Measurements from ENCODE around the gene RPL37.
A peak's percentile ranks its signal among the peaks of the same experiment; 100 is the strongest.
"Not testable (repeated sequence)": the region's sequence is repeated elsewhere in the genome, so short reads cannot be mapped to it uniquely, and the experiment has no call there.

Gene RPL37

GRCh38 chr5:40798012-40798800 lies 36.8 kb downstream of the RPL37 start, which contains the start of gene PRKAA1:
PRKAA1 (minus strand) TSS chr5:40798374; CDS start chr5:40798189, 185 bp downstream.
- peak; percentile 67 to 80 for DNase-seq (ENCODE audit: low read depth in 2 of 2, low spot score in 1 of 2)

GRCh38 chr5:40797273-40798011 lies 37.6 kb downstream of the RPL37 start:
- peak; percentile 30 to 61 for DNase-seq (ENCODE audit: low read depth in 2 of 2, low spot score in 1 of 2)

DNA sequence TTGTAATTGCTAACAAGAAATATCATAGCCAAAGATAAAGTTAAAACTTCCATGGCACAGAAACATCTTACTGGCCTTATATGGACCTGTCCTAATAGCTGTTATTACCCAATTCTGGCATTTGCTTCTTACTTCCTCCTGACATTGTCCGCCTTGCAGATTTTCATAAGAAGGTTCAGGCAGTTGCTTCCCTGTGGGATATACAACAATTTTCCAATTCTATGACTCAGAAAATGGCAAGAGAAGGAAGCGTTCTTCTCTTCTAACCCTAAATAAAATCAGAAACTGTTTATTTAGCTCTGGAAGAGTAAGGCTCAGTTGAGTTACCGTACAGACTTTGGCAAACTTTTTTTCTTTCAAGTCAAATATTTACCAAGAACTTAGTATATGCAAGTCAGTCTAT lies 38.5 kb downstream of the RPL37 start:
- DNase-seq (ENCODE audit: low read depth in 2 of 2, low spot score in 1 of 2) = no peak

GRCh38 chr5:40794877-40795276 lies 40.1 kb downstream of the RPL37 start:
- not testable (repeated sequence) for DNase-seq (ENCODE audit: low read depth in 2 of 2, low spot score in 1 of 2)

DNA sequence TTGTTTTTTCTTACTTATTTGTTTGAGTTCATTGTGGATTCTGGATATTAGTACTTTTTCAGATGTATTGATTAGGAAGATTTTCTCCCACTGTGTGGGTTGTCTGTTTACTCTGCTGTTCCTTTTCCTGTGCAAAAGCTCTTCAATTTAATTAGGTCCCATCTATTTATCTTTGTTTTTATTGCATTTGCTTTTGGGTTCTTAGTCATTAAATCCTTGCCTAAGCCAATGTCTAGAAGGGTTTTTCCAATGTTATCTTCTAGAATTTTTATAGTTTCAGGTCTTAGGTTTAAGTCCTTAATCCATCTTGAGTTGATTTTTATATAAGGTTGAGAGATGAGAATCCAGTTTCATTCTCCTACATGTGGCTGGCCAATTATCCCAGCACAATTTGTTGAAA lies 40.7 kb downstream of the RPL37 start:
- DNase-seq (ENCODE audit: low read depth in 2 of 2, low spot score in 1 of 2) = not testable (repeated sequence)

- not testable (repeated sequence) for DNase-seq (ENCODE audit: low read depth in 2 of 2, low spot score in 1 of 2)
These were observed 42.3 kb downstream of the RPL37 start for GRCh38 chr5:40792691-40793090.

- DNase-seq (ENCODE audit: low read depth in 2 of 2, low spot score in 1 of 2) = no peak
These were observed 43.3 kb downstream of the RPL37 start for GRCh38 chr5:40791715-40792139.

DNA sequence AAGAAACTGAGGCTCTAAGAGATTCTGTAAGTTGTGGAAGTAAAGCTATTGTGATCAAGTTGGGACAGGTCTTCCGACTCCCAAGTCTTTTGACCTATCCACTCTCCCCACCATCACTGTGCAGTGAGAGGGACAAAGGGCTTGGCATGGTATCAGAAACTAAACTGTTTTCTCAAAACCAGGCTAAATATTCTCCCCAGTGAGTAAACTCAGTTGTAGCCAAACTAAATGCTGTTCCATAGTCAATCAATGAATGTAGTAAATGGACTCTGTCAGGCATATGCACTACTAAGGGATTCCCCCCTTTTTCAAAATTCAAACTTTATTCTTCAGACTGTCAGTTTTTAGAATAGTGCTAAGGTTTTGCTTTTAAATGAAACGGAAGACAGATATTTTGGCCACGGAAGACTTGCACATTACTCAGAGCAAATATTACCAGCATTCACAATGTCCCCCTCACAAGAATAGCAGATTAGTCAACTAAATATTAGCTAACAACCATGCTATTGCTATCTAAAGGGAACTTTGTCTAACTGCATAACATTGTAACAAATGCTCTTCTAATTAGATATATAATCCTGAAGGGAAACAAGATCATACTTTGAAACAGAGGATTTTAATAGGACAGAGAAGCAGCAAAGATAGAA lies 44.0 kb downstream of the RPL37 start:
- no peak for DNase-seq (ENCODE audit: low read depth in 2 of 2, low spot score in 1 of 2)

GRCh38 chr5:40788941-40789340 lies 46.1 kb downstream of the RPL37 start:
- not testable (repeated sequence) for DNase-seq (ENCODE audit: low read depth in 2 of 2, low spot score in 1 of 2)

DNA sequence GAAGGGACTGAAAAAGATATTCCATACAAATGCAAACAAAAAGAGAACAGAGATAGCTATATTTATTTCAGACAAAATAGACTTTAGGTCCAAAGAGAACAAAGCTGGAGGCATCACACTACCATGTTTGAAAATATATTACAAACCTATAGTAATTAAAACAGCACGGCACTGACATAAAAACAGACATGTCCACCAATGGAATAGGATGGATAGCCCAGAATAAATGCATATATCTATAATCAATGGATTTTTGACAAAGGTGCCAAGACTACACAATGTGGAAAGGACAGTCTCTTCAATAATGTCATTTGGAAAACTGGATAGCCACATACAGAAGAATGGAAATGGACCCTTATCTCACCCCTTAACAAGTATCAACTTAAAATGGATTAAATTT lies 47.0 kb downstream of the RPL37 start:
- no peak for DNase-seq (ENCODE audit: low read depth in 2 of 2, low spot score in 1 of 2)

- DNase-seq (ENCODE audit: low read depth in 2 of 2, low spot score in 1 of 2) = not testable (repeated sequence)
These were observed 48.4 kb downstream of the RPL37 start for GRCh38 chr5:40786664-40787063.

DNA sequence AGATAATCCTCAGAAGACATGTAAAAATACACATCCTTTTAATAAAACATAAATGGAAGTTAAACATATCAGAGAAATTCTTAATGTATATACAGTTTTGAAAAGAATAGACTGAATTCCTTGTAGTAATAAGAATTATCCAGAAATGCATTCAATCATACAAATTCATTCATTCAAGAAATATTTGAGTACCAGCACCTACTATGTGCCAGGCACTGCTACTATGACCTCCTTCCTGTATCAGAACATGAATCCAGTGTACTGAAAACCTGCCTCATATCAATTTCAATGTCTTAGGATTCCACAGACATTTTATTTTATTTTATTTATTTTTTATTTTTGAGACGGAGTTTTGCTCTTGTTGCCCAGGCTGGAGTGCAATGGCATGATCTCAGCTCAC lies 50.1 kb downstream of the RPL37 start:
- no peak for DNase-seq (ENCODE audit: low read depth in 2 of 2, low spot score in 1 of 2)

DNA sequence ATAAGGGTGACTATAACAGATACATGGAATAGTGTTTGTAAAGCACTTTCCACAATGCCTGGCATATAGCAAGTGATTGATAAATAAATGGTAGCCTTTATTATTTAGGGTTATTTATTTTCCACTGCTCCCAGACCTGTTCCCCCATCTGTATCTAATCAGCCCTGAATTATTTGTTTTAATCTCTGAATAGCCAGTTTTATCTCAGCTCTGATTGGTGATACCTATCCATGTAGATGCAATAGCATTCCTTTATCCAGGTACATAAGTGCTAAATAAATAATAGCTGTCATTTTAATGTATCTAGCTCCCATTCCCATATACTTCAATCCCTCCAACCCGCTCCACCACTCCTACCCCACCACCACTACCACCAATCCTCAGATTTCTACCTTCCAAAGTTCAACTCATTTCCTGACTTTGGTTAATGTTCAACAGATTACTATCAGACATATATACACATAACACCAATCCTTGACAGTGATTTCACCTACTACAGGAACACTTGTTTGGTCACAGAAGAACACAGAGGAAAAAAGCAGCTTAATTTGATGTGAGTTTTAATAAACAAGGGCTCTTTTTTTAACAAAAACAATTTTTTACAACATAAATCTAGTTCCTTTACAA lies 50.9 kb downstream of the RPL37 start:
- no peak for DNase-seq (ENCODE audit: low read depth in 2 of 2, low spot score in 1 of 2)

DNA sequence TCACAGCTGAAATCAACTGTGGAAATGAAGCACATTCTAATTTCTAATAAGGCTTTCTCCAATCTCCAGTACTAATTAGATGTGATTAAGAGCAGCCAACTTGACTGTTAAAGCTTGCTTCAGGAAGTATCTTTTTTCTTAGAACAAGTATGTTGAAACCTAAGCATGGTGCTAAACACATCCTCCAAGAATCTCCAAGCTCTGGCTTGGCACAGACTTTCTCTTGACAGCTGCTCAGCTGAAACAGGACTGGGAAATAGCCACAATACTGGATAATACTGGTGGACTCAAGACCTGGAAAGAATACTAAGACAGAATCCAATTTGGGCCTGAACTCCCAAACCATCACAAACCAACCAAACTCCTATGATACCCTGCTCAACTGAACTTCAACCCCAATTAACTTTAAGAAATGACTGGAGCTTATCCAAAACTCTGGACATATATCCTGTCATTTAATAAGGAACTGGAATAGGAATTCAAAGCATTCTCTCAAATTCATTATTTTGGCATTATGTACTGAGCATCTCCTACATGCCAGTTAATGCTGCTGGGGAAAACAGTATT lies 53.1 kb downstream of the RPL37 start:
- no peak for DNase-seq (ENCODE audit: low read depth in 2 of 2, low spot score in 1 of 2)

DNA sequence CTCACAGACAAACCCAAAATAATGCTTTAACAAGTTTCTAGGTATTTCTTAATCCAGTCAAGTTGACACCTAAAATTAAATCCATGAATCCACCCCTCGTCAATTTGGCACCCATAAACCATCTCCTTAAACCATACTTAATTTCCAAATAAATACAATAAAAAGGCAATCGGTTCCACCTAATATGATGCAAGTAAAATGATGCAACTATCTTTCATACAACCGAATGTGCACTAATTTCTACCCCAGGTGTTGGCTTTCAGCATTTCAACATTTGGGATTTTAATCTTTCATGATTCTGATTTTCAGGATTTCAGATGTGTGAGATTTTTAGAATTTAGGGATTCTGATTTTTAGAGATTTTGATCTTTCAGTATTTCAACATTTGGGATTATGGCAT lies 54.2 kb downstream of the RPL37 start:
- no peak for DNase-seq (ENCODE audit: low read depth in 2 of 2, low spot score in 1 of 2)

DNA sequence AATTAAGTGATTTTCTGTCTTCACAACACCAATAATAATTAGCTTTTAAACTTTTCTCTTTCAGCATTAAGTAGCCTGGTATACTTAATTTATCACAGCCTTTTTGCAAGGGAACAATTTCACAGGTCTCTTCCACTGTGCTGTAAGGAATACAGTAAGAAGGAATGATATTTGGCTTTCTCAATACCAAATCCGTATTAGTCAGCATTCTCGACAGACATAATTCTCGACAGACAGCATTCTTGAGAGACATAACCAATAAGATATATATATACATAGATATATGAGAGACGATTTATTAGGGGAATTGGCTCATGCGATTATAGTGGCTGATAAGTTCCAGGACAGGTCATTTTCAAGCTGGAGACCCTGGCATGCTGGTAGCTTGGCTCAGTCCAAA lies 54.8 kb downstream of the RPL37 start:
- no peak for DNase-seq (ENCODE audit: low read depth in 2 of 2, low spot score in 1 of 2)

DNA sequence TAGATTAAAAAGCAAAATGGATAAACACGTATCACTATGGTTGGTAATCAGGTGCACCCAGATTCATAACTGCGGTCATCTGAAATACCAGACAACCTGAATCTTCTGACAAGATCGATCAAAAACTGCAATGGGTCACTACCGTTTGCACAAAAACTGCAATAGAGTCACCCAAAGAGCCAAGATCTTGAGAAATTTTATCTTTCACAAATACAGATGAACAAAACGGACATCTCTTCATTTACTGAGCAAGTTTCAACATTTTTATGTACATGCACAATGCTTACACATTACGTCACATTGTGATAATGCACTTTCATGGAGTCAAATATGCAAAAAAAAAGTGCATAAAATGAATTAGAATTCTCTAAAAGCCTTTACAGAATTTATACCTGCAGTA lies 55.5 kb downstream of the RPL37 start:
- no peak for DNase-seq (ENCODE audit: low read depth in 2 of 2, low spot score in 1 of 2)

GRCh38 chr5:40778133-40778532 lies 56.9 kb downstream of the RPL37 start:
- DNase-seq (ENCODE audit: low read depth in 2 of 2, low spot score in 1 of 2) = no peak

DNA sequence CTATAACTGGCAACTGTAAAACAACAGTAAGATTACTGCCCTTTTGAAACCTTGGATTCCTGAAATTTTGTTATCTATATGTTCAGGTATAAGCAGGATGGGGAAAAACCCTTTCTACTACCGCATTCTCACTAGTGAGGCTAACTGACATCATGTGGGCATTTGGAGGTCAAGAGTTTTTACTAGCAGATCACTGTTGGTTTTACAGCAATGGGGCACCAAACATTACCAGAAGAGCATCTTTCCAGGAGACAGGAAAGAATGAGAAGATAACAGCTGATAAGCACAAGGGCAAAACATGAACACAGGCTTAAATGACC lies 58.4 kb downstream of the RPL37 start:
- no peak for DNase-seq (ENCODE audit: low read depth in 2 of 2, low spot score in 1 of 2)

DNA sequence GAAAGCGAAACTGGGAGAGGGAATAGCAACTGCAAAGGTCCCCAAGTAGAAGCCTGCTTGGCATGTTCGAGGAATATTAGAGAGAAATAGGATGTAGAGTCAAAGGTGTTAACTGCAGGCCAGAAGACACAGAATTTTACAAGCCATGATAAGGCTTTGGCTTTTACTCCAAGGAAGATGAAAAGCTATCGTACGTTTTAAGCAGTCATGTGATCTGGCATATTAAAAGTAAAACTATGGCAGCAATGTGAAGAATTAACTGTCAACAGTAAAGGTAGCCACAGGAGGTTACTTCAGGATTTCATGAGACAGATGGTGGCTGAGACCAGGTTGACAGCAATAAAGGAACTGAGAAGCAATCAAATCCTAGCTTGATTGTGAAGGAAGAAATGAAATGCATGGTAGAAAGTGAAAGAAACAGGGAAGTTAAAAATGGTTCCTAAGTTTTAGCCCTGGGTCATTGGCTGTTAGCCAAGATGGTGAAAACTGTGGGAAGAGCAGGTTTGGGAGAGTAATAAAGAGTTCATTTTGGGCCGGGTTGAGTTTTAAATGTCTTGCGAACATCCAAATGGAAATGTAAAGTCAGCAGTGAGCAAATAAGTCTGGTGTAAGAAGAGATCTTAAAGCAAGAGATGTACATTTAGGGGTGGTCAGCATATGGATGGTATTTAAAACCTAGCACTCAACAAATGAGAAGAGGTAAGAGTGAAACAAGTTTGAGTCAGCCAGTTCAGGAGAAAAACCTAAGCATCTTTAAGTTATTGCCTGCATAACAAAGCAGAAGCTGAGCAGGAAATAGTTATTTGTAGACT lies 59.0 kb downstream of the RPL37 start:
- no peak for DNase-seq (ENCODE audit: low read depth in 2 of 2, low spot score in 1 of 2)
